Heart right ventricle (tissue), 16 donors: ENCODE data around the gene PCNX4. TPM values are rescaled to one million over a fixed set of nuclear protein-coding genes. Genes with fewer than 3 reads are reported as not detected.

Source experiments
- ATAC-seq, 8 donors: fragments of 200-7000 bp; cut with Tn5 transposase; one replicate each; pipeline ENCODE4 v1.9.1; 2020; ENCODE audit warnings: mild to moderate bottlenecking in 8 of 8, moderate library complexity in 8 of 8, moderate number of reproducible peaks in 1 of 8
- DNase-seq, 2 donors: peaks; one replicate each; pipeline ENCODE4 v3.0.0-alpha.2; 2020
- H3K27ac ChIP-seq, 10 donors: fragments of 200-600 bp; sonication (generic) in 2 of 10; one replicate each; pipeline versions ENCODE4 v1.5.0 to v1.8.0; 2020 to 2022; ENCODE audit warnings: mild to moderate bottlenecking in 3 of 10
- H3K27me3 ChIP-seq, 7 donors: fragments of 200-600 bp; one replicate each; pipeline ENCODE4 v1.8.0; 2021 to 2022; ENCODE audit warnings: mild to moderate bottlenecking in 2 of 7
- H3K36me3 ChIP-seq, 9 donors: fragments of 200-600 bp; sonication (generic) in 1 of 9; one replicate each; pipeline versions ENCODE4 v1.5.0 to v1.8.0; 2020 to 2022; ENCODE audit warnings: mild to moderate bottlenecking in 2 of 9
- H3K4me1 ChIP-seq, 9 donors: fragments of 200-600 bp; sonication (generic) in 1 of 9; one replicate each; pipeline versions ENCODE4 v1.5.0 to v1.8.0; 2020 to 2022; ENCODE audit warnings: mild to moderate bottlenecking in 4 of 9
- H3K4me3 ChIP-seq, 10 donors: fragments of 200-600 bp; sonication (generic) in 2 of 10; one replicate each; pipeline versions ENCODE4 v1.5.0 to v1.8.0; 2020 to 2022; ENCODE audit warnings: mild to moderate bottlenecking in 7 of 10, moderate library complexity in 2 of 10
- H3K9me3 ChIP-seq, 11 donors: fragments of 200-600 bp in 10 of 11; sonication (generic) in 2 of 11; one replicate each; pipeline versions ENCODE4 v1.5.0 to v1.8.0; 2013 to 2022; ENCODE audit warnings: mild to moderate bottlenecking in 2 of 11, control low read depth in 1 of 11, moderate library complexity in 1 of 11
- CTCF ChIP-seq, 9 donors: fragments of 200-600 bp; sonication (generic) in 2 of 9; IDR thresholded peaks; one replicate each; pipeline versions ENCODE4 v1.5.0 to v1.8.0; 2021 to 2022; ENCODE audit warnings: antibody characterized with exemption in 9 of 9, mild to moderate bottlenecking in 5 of 9, moderate library complexity in 1 of 9
- WGBS, 2 donors: extraction: QIAGEN DNeasy Blood & Tissue Kit; methylation state at CpG; one replicate each; pipeline ENCODE4 v1.1.7; 2013; ENCODE audit warnings: inconsistent platforms in 1 of 2; 5-methylcytosine and 5-hydroxymethylcytosine counted together
- intact Hi-C, 10 donors: fragments of 100-400 bp; cut with DNase I; formaldehyde crosslinking; loops; one replicate each; pipeline versions ENCODE4 v1.11.1 to v1.14.2; 2022
- polyA plus RNA-seq, 2 donors: library from polyadenylated mRNA; stranded (reverse); fragments of 200-250 nt; gene quantifications; one replicate each; pipeline ENCODE4 v1.2.3, GENCODE V29; 2013
- total RNA-seq, 10 donors: library from RNA; stranded (reverse); fragmentation: NEBNext Ultra II Directional in 3 of 10; extraction: Animal tissue kit (Norgen Biotek cat#: 25700) in 3 of 10; gene quantifications; one replicate each; pipeline versions ENCODE4 v1.2.1 to v1.2.4, GENCODE V29; 2021 to 2023
- donor health status: Arrhythmogenic right ventricular cardiomyopathy.
- donor health status: ischemic (EF 13 %, LVEDD 7.1; RV severe dilation, severe dysfunction).
- donor health status: healthy with polysubstance abuse.
- donor health status: DM: no; HTN: yes; CAD: no.
- donor health status: DM: no; HTN: no; CAD: no.
- donor health status: ischemic (EF 25% LVEDD 6.9; RV normal size, moderate dysfunction).
- donor health status: ischemic (EF 25% LVEDD 5.7; RV mildly dilated, moderate dysfunction).
- donor health status: healthy.
- donor health status: DM: yes; HTN: yes; CAD: no.
- donor health status: Ischemic cardiomyopathy.
- donor health status: ischemic (EF 35%, LVEDD 5.7; RV mildly dilated, moderate dysfunction).
- donor health status: nonischemic (EF 11% LVEDD 7.7; RV severe dilation, severe dysfunction).
- donor health status: DM: yes; HTN: yes; CAD: no.
- donor health status: PGD.
- donor health status: ischemic (EF 29% LVEDD 5.4; RV normal size, mild dysfunction).
- donor health status: nonischemic (EF 23%, LVEDD 6.1; RV moderate dilation, normal function).

Gene PCNX4
- total and polyA plus RNA-seq, 12 donors, result 10.9 to 56.7 (median 31.2) TPM

DNA sequence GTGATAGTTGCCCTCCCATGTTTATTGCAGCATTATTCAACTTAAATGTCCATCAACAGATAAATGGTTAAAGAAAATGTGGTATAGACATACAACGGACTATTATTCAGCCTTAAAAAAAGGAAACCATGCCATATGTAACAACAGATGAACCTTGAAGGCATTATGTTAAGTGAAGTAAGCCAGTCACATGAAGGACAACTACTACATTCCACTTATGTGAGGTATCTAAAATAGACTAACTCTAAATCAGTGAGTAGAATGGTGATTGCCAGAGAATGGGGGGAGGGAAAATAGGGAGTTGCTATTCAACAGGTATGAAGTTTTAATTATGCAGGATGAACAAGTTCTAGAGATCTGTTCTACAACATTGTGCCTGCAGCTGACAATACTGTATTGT is 10.1 kb downstream of the PCNX4 start:
- 45 to 69% methylated on average over 1 of the region's 1 CpG for WGBS, 2 donors
- Histone ChIP-seq H3K36me3 (peaks cover 0 to 18% (median 0%) of the 10 kb centered on the region in 9 donors), H3K27me3 (no peaks in the 10 kb centered on the region), H3K9me3 (no peaks in the 10 kb centered on the region), H3K27ac (peak overlapping the region in 3 of 10 donors; percentile 9 to 55 (median 11)), H3K4me1 (peaks cover 0 to 72% (median 34%) of the 10 kb centered on the region in 9 donors), H3K4me3 (no peak overlapping the region)
- no peak for TF ChIP-seq CTCF (IDR thresholded peaks at IDR 0.05)
- DNase-seq, result no peak
- intact Hi-C loops, result no loop called here
- ATAC-seq, result peak in 5 of 8 donors; percentile 38 to 72 (median 44)

DNA sequence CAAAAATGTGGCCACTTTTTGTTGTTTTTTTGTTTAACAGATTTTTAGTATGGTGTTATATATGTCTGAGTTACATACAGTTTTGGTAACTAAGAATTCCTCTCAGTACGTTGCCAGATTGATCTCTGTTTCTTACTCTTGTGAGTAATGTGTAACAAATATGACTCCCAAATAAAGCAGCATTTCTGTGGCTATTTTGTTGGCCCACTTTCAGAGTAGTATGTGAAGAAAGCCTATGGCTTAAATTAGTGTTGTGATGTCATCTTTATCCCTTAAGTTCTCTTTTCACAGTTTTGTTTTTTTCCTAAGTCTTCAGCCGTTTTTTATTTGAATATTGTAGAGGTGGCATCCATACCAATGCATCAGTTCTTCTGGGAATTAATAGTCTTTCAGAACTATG is 10.7 kb downstream of the PCNX4 start:
- Histone ChIP-seq H3K27ac (peak overlapping the region in 3 of 10 donors; percentile 5 to 55 (median 35)), H3K36me3 (peaks cover 0 to 14% (median 0%) of the 10 kb centered on the region in 9 donors), H3K4me3 (no peak overlapping the region), H3K27me3 (no peaks in the 10 kb centered on the region), H3K4me1 (peaks cover 0 to 74% (median 39%) of the 10 kb centered on the region in 9 donors), H3K9me3 (no peaks in the 10 kb centered on the region)
- no peak for TF ChIP-seq CTCF (IDR thresholded peaks at IDR 0.05)
- intact Hi-C loops, result no loop called here
- 26 to 42% methylated on average over 2 of the region's 2 CpGs for WGBS, 2 donors
- no peak for DNase-seq
- ATAC-seq, result no peak

GRCh38 chr14:60106339-60106738 is 14.6 kb downstream of the PCNX4 start:
- DNase-seq (no peak), ATAC-seq (peak in 4 of 8 donors; percentile 54 to 85 (median 66))
- H3K27me3 ChIP-seq, result no peaks in the 10 kb centered on the region
- H3K27ac ChIP-seq, result peak overlapping the region in 3 of 10 donors; percentile 49 to 62 (median 55)
- peaks cover 0 to 51% (median 32%) of the 10 kb centered on the region in 9 donors for H3K4me1 ChIP-seq
- intact Hi-C loops, result no loop called here
- 32 to 36% methylated on average over 2 of the region's 2 CpGs for WGBS, 2 donors
- H3K4me3 ChIP-seq, result no peak overlapping the region
- TF ChIP-seq CTCF (IDR thresholded peaks at IDR 0.05), result no peak
- no peaks in the 10 kb centered on the region for H3K9me3 ChIP-seq
- peaks cover 0 to 28% (median 4%) of the 10 kb centered on the region in 9 donors for H3K36me3 ChIP-seq

- Histone ChIP-seq H3K27me3 (no peaks in the 10 kb centered on the region), H3K9me3 (no peaks in the 10 kb centered on the region), H3K27ac (peak overlapping the region in 2 of 10 donors; percentile 55 to 62), H3K4me1 (peaks cover 0 to 40% (median 28%) of the 10 kb centered on the region in 9 donors), H3K36me3 (peaks cover 0 to 28% (median 4%) of the 10 kb centered on the region in 9 donors), H3K4me3 (no peak overlapping the region)
- WGBS, 2 donors, result 81 to 87% methylated on average over 4 of the region's 4 CpGs
- intact Hi-C loops, result no loop called here
- TF ChIP-seq CTCF (IDR thresholded peaks at IDR 0.05), result no peak
- DNase-seq (no peak), ATAC-seq (no peak)
These were observed 15.8 kb downstream of the PCNX4 start for GRCh38 chr14:60107477-60107876.
